DND-41 (cell line): ENCODE results near the gene P2RY10.
A peak's percentile ranks its signal among the peaks of the same experiment; 100 is the strongest.

ENCODE experiments used
- ATAC-seq: fragments of 200-7000 bp; cut with Tn5 transposase; 3 replicates; pipeline ENCODE4 v1.9.1; 2021; ENCODE audit warnings: low read depth; ENCODE audit not compliant: insufficient read depth
- DNase-seq: peaks from one replicate; pipeline ENCODE4 v3.0.0-alpha.2; 2020
- H2AFZ ChIP-seq: 2 replicates; pipeline ENCODE4 v1.6.0; 2012; ENCODE audit warnings: low read depth, low read length
- H3K27ac ChIP-seq: 2 replicates; pipeline ENCODE4 v1.5.1; 2012; ENCODE audit warnings: low read length, inconsistent platforms
- H3K27me3 ChIP-seq: fragments of 200-600 bp; sonication (generic); 2 replicates; pipeline ENCODE4 v1.6.0; 2012; ENCODE audit warnings: low read length, mild to moderate bottlenecking, inconsistent platforms; ENCODE audit not compliant: insufficient read depth, poor library complexity
- H3K36me3 ChIP-seq: 2 replicates; pipeline ENCODE4 v1.5.1; 2012; ENCODE audit warnings: low read length, inconsistent platforms; ENCODE audit not compliant: insufficient read depth
- H3K4me1 ChIP-seq: 2 replicates; pipeline ENCODE4 v1.5.1; 2012; ENCODE audit warnings: mild to moderate bottlenecking, low read length; ENCODE audit not compliant: insufficient read depth
- H3K4me2 ChIP-seq: 2 replicates; pipeline ENCODE4 v1.6.0; 2012; ENCODE audit warnings: mild to moderate bottlenecking, moderate library complexity, low read length, inconsistent platforms; ENCODE audit not compliant: insufficient read depth
- H3K4me3 ChIP-seq, 2 experiments: fragments of 200-600 bp in 1 of 2; shearing (Covaris generic) in 1 of 2; 2 replicates each; pipeline ENCODE4 v1.5.1; 2012 to 2016; ENCODE audit warnings: inconsistent platforms in 2 of 2, low read length in 2 of 2, mild to moderate bottlenecking in 2 of 2, low read depth in 1 of 2, moderate library complexity in 1 of 2
- H3K79me2 ChIP-seq: 2 replicates; pipeline ENCODE4 v1.6.0; 2012; ENCODE audit warnings: low read length, inconsistent platforms; ENCODE audit not compliant: insufficient read depth
- H3K9ac ChIP-seq: 2 replicates; pipeline ENCODE4 v1.6.0; 2012; ENCODE audit warnings: low read depth, mild to moderate bottlenecking, inconsistent platforms, low read length, moderate library complexity
- H3K9me3 ChIP-seq: 2 replicates; pipeline ENCODE4 v1.5.1; 2012; ENCODE audit warnings: low read length, moderate library complexity, mild to moderate bottlenecking, inconsistent platforms; ENCODE audit not compliant: insufficient read depth, severe bottlenecking
- H4K20me1 ChIP-seq: 2 replicates; pipeline ENCODE4 v1.6.0; 2012; ENCODE audit warnings: low read length; ENCODE audit not compliant: insufficient read depth
- CTCF ChIP-seq: IDR thresholded peaks from 2 replicates; pipeline ENCODE4 v1.5.1; 2012; ENCODE audit warnings: borderline replicate concordance, low read length, moderate library complexity, mild to moderate bottlenecking; ENCODE audit not compliant: poor library complexity, severe bottlenecking; ENCODE audit errors: extremely low read depth
- EZH2 ChIP-seq: IDR thresholded peaks from 3 replicates; pipeline ENCODE4 v1.6.1; 2012; ENCODE audit warnings: borderline replicate concordance, low read depth, mild to moderate bottlenecking, moderate library complexity, low read length, inconsistent platforms; ENCODE audit not compliant: severe bottlenecking

P2RY10 gene

DNA sequence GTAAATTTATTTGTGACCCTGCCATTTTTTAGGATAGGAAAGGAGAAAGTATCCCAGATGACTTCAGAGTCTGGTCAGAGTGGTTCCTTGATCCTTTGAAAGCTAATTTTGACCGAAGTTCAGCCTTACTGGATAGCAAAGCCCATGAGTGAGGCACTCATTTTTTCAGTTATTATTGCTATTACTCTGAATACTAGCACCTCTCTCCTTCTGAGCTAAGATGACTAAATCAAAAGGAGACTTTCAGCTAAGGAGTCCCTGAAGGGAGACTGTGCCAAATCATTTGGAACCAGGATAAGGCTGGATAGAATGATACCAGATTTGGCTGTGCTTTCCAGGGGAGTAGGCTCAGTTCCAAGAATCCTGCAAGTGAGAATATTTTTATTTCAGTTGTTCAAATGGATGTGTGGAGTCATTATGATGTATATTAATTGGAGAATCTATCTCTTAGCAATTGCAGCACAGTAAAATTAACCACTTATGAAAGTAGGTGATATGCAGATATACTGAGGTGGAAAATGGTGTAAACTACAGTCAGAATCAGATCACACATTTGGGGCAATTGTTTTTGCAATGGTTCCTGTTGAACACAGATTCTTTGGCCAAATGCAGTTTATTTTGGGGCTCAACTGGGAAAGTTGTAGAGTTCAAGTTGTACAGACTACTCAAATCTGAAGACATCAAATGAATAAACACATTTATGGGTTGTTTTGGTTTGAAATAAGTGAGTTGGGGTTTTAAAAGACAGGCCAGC lies 1.2 kb downstream of the P2RY10 start:
- Histone ChIP-seq H3K79me2 (no peaks in the 10 kb centered on the region), H3K9ac (no peak overlapping the region), H3K36me3 (no peaks in the 10 kb centered on the region), H3K4me3 (no peak overlapping the region), H3K27ac (no peak overlapping the region), H2AFZ (no peak overlapping the region), H3K27me3 (no peaks in the 10 kb centered on the region), H3K9me3 (no peaks in the 10 kb centered on the region), H4K20me1 (no peaks in the 10 kb centered on the region), H3K4me2 (no peak overlapping the region), H3K4me1 (peaks cover 28% of the 10 kb centered on the region)
- TF ChIP-seq CTCF (no peak), EZH2 (no peak)
- no peak for ATAC-seq
- no peak for DNase-seq

GRCh38 chrX:78950009-78950835 lies 5.0 kb downstream of the P2RY10 start:
- no peak for DNase-seq
- Histone ChIP-seq H3K9ac (no peak overlapping the region), H3K27me3 (no peaks in the 10 kb centered on the region), H4K20me1 (no peaks in the 10 kb centered on the region), H2AFZ (no peak overlapping the region), H3K4me2 (no peak overlapping the region), H3K4me1 (peaks cover 25% of the 10 kb centered on the region), H3K4me3 (no peak overlapping the region), H3K36me3 (no peaks in the 10 kb centered on the region), H3K9me3 (no peaks in the 10 kb centered on the region), H3K79me2 (no peaks in the 10 kb centered on the region), H3K27ac (no peak overlapping the region)
- TF ChIP-seq EZH2: no peak
- TF ChIP-seq CTCF: peak; percentile 29
- no peak for ATAC-seq

- Histone ChIP-seq H3K27ac (no peak overlapping the region), H3K27me3 (no peaks in the 10 kb centered on the region), H2AFZ (peak overlapping the region; percentile 86), H3K4me2 (no peak overlapping the region), H3K4me1 (peaks cover 31% of the 10 kb centered on the region), H3K36me3 (no peaks in the 10 kb centered on the region), H3K4me3 (no peak overlapping the region), H4K20me1 (no peaks in the 10 kb centered on the region), H3K9ac (no peak overlapping the region), H3K79me2 (no peaks in the 10 kb centered on the region), H3K9me3 (peaks cover 8% of the 10 kb centered on the region)
- TF ChIP-seq EZH2 (no peak), CTCF (no peak)
- DNase-seq (no peak), ATAC-seq (no peak)
Observed at GRCh38 chrX:78957049-78957767, 12.0 kb downstream of the P2RY10 start.
